ENCODE measurements around the gene SYNPO.

SYNPO gene

GRCh38 chr5:150608991-150609390 is 31.5 kb upstream of the SYNPO start:
- FAIRE-seq: no peak

GRCh38 chr5:150609843-150610584 is 30.4 kb upstream of the SYNPO start:
- FAIRE-seq: no peak

GRCh38 chr5:150611026-150611425 is 29.4 kb upstream of the SYNPO start:
- no peak for FAIRE-seq

GRCh38 chr5:150612405-150612804 is 28.1 kb upstream of the SYNPO start:
- no peak for FAIRE-seq

- FAIRE-seq: no peak
Measured at GRCh38 chr5:150612905-150613670, 27.4 kb upstream of the SYNPO start.

GRCh38 chr5:150613991-150614660 is 26.3 kb upstream of the SYNPO start:
- FAIRE-seq: no peak

- FAIRE-seq: no peak
Measured at GRCh38 chr5:150614661-150615060, 25.8 kb upstream of the SYNPO start.

GRCh38 chr5:150615141-150615699 is 25.2 kb upstream of the SYNPO start:
- FAIRE-seq: no peak

- FAIRE-seq: no peak
Measured at GRCh38 chr5:150616024-150616470, 24.4 kb upstream of the SYNPO start.

- no peak for FAIRE-seq
Measured at GRCh38 chr5:150616506-150616905, 24.0 kb upstream of the SYNPO start.

- FAIRE-seq: no peak
Measured at GRCh38 chr5:150618163-150618562, 22.3 kb upstream of the SYNPO start.

GRCh38 chr5:150618588-150619281 is 21.7 kb upstream of the SYNPO start:
- no peak for FAIRE-seq

GRCh38 chr5:150619359-150620230 is 20.9 kb upstream of the SYNPO start:
- FAIRE-seq: no peak

- no peak for FAIRE-seq
Measured at GRCh38 chr5:150621301-150621700, 19.2 kb upstream of the SYNPO start.

- no peak for FAIRE-seq
Measured at GRCh38 chr5:150622157-150622556, 18.3 kb upstream of the SYNPO start.

GRCh38 chr5:150623152-150623877 is 17.1 kb upstream of the SYNPO start:
- FAIRE-seq: no peak

- FAIRE-seq: no peak
Measured at GRCh38 chr5:150623878-150624216, 16.6 kb upstream of the SYNPO start.

GRCh38 chr5:150624334-150625163 is 15.9 kb upstream of the SYNPO start:
- FAIRE-seq: no peak

- FAIRE-seq: no peak
Measured at GRCh38 chr5:150625164-150625535, 15.3 kb upstream of the SYNPO start.
